Activated CD8-positive, alpha-beta memory T cell treated with anti-CD3 and anti-CD28 coated beads, Interleukin-2, amount 50 U/mL, for 24 hours (primary cell): ENCODE measurements around the gene LIFR.
"Not testable (repeated sequence)": the region's sequence is repeated elsewhere in the genome, so short reads cannot be mapped to it uniquely, and the experiment has no call there.

Source experiments
- DNase-seq: peaks from one replicate; pipeline ENCODE4 v3.0.0-alpha.2; 2020; ENCODE audit errors: extremely low read depth

The LIFR gene

GRCh38 chr5:38516649-38517048 is 39.8 kb downstream of the LIFR start:
- not testable (repeated sequence) for DNase-seq

DNA sequence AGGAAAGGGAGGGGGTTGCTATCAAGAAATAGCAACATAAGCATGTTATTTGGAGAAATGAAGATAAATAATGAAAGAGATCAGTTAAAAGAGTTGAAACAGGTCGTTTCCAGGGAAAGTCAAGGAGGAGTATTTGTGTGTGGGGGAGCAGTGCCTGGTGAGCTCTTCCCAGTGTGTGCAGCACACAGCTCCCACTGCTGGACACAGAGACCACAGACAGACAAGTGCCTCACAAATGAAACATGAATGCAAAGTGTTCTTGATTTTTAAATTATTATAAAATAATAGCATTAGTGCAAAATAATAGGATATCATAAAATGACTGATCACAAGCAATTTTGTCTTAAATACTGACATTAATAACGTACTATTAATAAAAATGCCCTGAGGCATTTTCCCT is 40.8 kb downstream of the LIFR start:
- DNase-seq = no peak

DNA sequence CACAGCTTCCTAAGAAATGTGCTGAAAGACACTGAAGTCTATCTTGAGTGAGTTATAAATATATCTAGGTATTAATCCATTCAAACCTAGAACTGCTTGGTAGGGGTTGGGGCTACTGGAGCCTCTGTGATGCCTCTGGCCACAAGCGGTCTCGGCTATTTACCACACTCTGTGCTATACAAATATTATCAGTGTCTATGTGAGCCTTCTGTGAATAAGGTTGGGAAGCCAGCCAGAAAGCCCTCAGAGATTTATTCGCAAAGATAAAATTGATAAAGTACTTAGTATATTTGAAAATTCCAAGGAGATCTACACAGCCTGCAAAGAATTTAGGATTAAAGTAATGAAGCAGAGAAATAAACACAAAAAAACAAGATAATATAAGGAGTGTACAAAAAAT is 41.4 kb downstream of the LIFR start:
- DNase-seq = no peak

DNA sequence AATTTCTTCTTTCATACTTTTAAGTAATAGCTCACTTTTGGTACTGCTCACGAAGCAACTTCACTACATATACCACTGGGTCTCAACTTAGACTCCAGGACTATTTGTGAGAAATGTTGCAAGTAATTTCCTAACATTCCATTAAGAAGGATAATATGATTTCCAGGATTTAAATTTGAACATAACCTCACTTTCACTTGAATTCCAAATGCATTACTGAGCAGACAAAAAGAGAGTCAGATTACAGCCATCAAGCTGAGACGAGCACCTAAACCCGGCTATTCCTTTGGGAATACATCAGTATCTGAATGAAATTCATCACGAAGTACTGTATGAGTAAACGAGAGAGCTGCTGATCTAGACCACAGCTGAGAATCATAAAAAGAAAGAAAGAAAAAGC is 47.3 kb downstream of the LIFR start:
- DNase-seq = no peak

GRCh38 chr5:38506302-38506701 is 50.1 kb downstream of the LIFR start:
- no peak for DNase-seq

DNA sequence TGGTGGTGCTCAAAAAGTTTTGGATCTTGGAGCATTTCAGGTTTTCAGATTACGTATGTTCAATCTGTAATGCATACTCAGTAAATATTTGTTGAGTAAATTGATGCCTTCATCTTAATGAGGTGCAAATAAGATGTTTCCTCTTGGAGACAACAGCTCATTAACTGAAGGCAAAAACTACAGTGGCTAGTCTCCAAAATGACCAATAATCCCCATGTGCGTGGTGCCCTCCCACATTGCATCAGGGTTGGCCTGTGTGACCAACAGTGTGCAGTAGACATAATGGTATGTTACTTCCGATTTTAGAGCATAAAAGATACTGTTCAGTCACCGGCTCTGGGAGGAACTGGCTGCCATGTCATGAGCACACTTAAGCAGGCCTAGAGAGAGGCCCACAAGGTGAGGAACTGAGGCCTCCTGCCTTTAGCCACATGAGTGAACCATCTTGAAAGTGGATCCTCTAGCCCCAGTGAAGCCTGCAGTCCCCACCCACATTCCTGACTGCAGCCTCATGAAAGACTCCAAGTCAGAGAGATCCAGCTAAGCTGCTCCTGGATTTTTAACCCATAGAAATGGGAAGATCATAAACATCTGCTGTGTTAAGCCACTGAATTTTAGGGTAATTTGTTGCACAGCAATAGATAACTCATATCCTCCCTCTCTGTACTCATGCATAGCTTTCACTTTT is 55.7 kb downstream of the LIFR start:
- no peak for DNase-seq

DNA sequence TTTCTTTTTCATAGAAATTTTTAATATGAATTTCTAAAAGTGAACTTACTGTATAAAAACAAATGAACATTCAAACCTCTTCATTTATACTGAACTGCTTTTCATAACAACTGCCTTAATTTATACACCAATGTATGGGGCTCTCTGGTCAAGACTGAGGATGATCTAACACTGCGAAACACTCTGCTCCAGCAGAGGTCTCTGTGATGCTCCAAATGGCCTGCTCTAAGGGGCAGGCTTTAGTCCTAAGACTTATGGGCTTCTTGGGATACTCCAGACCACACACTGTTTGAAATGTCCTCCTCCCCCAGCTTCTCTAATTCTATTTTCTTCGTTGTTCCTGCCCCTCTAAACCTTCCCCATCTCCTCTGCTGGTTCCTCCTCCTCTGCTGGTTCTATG is 58.5 kb downstream of the LIFR start:
- DNase-seq = no peak

DNA sequence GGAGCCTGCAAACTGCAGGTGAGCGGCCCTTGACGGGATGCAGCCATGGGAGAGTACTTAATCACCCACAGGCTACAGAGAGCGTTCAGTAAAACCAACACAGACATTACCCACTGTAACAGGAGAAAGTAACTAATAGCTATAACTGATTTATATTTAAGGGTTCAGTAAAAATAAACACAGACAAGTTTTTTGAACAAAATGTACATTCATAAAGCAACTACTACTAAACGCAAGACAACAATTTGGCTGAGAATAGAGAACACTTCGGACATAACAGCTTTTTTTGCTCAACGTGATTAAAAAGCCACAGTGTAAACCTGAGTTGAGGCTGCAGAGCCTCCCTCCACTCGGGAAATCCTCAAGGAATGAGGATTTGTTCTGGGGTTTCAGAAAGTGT is 61.7 kb downstream of the LIFR start:
- DNase-seq = no peak

DNA sequence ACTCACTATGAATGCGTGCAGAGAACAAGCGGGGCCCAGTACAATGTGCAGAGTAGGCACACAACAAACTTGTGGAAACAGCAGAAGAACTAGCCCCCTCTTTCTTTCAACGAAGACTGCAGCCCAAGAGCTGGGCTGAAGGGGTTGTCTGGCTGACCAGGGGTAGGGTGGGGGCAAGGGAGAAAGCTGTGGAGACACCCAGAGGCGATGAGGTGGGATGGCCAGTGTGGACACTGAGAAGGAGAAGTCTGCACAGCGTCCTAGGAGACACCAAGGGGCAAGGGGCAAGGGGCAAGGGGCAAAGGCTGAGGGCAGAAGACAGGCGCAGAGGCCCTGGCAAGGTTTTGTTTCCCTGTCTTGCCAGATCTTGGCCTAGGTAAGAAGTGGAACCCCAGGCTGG is 62.3 kb downstream of the LIFR start:
- DNase-seq = no peak

DNA sequence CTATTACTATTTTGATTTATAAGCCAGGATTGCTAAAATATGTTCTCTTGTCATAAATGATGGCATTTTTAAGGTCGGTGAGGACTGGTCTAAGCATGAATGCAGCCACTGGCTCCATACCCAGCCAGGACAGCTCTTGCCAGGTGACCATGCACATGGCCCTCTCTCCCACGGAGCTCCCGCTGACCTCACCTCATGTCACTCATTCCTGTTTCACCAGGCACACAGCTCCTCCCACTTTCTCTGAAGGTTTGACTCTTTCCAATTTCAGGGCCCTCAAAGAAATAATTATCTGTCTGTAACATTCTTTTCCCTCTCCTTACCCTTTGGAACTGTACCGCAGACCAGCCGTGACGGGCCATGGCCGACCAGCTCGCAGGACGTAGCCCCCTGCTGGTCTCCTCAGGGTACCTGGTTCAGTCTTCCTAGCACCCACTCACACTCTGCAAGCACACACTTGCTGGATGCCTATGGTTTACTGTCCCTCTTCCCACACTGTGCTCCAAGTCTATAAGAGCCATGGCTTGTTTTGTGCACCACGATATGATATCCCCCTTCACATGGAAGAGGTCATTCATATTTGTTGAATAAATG is 72.5 kb downstream of the LIFR start:
- DNase-seq = no peak

GRCh38 chr5:38479315-38479904 is 77.0 kb downstream of the LIFR start:
- DNase-seq = no peak

DNA sequence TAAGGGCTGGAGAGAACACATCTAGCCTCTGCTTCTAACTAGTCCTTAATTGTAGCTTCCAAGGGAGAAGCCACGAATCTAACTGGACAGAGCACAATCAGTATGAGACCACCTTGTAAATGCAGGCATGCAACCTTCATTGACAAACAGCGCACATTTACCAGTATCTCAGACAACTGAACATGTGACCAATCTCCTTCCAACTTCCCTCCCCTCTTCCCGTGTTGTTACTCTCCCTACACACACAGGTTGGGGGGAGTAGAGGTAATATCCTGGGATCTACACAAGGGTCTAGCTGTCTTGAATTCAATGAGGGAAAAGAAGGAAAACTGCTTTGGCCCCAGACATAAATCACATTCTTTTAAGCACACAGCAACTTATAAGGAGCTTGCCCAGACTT is 77.6 kb downstream of the LIFR start:
- no peak for DNase-seq

DNA sequence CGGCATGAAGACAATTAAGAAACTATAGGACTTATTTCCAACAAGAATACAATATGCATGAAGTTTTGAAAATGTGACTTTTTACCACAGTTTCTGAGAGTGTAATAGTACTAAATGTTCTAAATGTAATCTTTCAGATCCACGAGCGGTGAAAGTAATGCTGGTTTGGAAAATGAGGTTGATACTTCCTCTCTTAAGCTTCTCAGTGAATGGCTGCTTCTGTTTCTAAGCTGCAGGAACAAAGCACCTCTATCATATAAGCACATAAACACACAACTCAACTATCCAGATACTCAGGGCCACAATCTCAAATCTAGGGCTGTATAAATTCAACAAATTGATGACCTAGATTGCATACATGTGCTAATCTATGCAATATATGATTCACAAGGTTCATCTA is 78.3 kb downstream of the LIFR start:
- no peak for DNase-seq

GRCh38 chr5:38473008-38473407 is 83.4 kb downstream of the LIFR start:
- no peak for DNase-seq

DNA sequence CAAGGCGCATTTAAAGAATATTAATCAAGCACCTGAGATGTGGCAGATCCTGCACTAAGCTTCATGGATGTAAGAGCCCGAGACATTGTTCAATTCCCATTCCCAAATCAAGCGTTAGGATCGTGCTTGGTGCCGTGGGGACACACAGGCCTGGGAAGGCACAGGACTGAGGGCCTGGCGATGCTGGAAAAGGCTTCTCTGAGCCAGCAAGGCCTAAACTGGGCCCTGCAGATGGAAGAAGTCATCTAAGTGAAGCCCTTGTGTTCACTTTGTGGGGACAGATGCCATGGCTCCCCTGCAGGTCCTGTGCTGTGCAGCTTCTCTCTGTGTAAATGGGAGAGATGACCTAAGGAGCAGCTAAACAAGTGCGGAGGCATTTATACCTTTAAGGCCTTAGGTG is 83.9 kb downstream of the LIFR start:
- DNase-seq = no peak

GRCh38 chr5:38471709-38472108 is 84.7 kb downstream of the LIFR start:
- no peak for DNase-seq

- DNase-seq = no peak
Observed at GRCh38 chr5:38469707-38470267, 86.7 kb downstream of the LIFR start.

DNA sequence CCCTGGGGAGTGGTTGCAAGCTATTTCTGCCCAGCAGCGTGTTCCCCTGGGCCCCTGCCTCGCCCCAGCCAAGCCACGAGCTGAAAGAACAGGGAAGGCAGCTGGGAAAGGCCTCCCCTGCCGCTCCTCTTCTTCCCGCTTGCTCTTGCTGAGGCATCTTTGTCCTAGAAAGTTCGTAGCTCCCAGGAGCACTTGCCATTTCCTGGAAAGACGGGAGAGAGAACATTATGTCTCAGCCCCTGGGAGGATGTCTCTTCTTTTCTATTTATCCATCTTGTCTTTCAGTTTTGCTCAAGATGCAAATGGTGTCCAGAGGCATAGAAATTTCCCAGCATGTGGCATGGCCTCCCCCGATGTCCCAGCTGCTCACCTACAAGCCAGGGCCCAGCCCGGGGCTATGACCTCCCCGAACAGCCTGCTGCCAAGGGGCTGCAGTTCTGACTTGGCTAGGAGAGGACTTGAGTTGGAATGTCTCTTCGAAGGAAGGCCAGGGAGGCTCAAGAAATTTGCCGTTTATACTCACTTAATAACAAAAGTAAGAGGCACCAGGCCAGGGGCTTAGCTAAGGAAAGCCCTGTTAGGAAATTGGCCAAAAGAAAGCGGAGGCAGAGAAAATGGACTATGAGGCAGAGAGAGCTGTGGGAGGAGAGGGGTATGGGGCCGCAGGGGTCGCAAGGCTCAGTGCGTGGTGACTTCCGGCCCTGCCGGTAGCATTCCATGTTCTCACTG is 87.3 kb downstream of the LIFR start:
- no peak for DNase-seq

GRCh38 chr5:38468202-38468673 is 88.2 kb downstream of the LIFR start:
- DNase-seq = no peak

DNA sequence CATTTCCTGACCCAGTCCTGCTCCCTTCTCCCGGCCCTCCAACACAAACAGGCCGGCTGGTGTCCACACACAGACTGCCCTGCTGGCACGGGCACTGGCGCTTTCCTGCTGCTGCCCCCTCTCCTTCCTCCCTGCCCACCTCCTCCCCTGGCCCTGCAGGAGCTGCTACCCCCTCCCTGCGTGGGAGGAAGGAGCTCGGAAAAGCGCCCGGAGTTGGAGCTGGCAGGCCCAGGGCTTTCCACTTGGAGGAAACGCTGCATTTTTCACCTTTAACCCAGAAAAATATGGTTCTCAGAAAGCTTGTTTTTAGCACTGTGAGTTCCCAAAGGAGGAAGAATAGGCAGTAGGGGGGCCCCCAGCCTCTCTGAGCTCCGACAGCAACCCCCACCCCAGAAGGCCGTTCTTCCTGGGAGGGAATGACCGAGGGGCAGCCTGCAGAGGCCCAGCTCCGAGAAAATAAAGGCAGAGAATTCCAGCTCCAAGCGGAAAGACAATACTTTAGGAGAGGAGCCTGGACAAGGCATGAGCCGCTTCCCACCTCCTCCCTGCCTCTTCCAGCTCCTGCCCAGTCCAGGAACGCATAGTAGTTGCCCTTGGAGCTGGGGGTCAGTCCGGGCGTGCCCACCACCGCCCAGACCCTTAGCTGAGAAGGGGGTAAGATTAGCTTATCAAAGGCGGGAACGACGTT is 88.9 kb downstream of the LIFR start:
- DNase-seq = no peak

DNA sequence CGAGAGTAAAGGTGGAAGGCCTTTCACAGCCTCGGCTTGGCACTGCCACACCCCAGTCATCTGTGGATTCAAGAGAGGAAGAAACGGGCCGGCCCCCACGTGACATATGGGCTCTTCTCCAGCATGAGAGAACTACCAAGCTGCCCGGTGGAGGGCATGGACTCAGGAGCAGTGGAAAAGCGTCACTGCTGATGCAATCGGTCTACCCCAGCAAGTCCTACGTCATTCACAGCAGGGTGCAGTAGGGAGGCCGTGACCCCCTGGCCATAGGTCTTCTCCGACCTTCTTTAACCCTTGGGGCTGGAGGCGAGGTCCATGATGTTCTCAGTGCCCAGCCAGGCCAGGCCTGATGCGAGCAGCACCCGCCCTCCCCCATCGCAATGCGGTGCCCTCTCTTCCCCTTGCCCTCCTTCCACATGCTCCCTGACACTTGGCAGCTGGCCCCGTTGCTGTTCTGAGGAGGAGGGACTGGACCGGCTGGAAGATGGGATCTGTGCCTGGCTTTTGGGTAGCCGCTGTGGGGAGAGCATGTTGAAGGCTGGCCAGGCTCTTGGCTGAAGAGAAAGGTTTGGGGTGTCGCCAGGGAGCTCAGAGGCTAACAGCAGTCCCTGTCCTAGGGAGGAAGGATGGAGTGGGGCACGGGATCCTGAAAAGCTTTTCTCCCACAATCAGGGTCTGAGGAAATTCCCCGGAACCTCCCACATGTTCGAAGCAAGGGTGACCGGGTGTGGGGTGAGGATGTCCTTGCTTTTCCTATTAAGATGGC is 89.8 kb downstream of the LIFR start:
- DNase-seq = no peak
